HepG2 (cell line): Measurements from ENCODE around the gene FBXL4.

Source experiments
- EZH2 ChIP-seq: conservative IDR thresholded peaks from 2 replicates; pipeline ENCODE4 v1.6.1; 2012; ENCODE audit warnings: mild to moderate bottlenecking, low read depth, low read length, moderate library complexity
- FOSL2 ChIP-seq: sonication (generic); formaldehyde crosslinking; IDR thresholded peaks from 2 replicates; pipeline ENCODE4 v1.4.0; 2020; ENCODE audit warnings: missing genetic modification reagents
- HHEX ChIP-seq: IDR thresholded peaks from 2 replicates; pipeline ENCODE4 v1.6.1; 2016; ENCODE audit warnings: control low read depth
- PHF5A ChIP-seq: IDR thresholded peaks from one replicate; pipeline ENCODE4 v1.6.1; 2018; ENCODE audit warnings: low read depth, missing genetic modification reagents; ENCODE audit not compliant: unreplicated experiment
- POLR2A ChIP-seq, 2 experiments: IDR thresholded peaks; 2 replicates each; pipeline ENCODE4 v1.6.1; 2011; ENCODE audit warnings: low read depth in 2 of 2, low read length in 2 of 2, mild to moderate bottlenecking in 1 of 2, moderate library complexity in 1 of 2; ENCODE audit not compliant: insufficient read depth in 1 of 2
- RAD21 ChIP-seq: fragments of 450-650 bp; formaldehyde crosslinking; IDR thresholded peaks from 2 replicates; pipeline ENCODE4 v1.5.0; 2020; ENCODE audit warnings: mild to moderate bottlenecking
- TBX3 ChIP-seq: fragments of 450-650 bp; IDR thresholded peaks from 2 replicates; pipeline ENCODE4 v1.6.1; 2017; ENCODE audit warnings: antibody characterized with exemption, mild to moderate bottlenecking, inconsistent platforms, borderline replicate concordance
- ZBTB20 ChIP-seq: sonication (generic); formaldehyde crosslinking; IDR thresholded peaks from 2 replicates; pipeline ENCODE4 v1.8.1; 2023; ENCODE audit warnings: missing genetic modification reagents, low read depth, mild to moderate bottlenecking, borderline replicate concordance
- TF ChIP-seq, protein P1 (sequence below): IDR thresholded peaks from 2 replicates; pipeline ENCODE4 v1.6.1; 2016; ENCODE audit warnings: mild to moderate bottlenecking
- TF ChIP-seq, protein P2 (sequence below), 2 experiments: sonication (generic) in 1 of 2; formaldehyde crosslinking in 1 of 2; IDR thresholded peaks; 2 replicates each; pipeline versions ENCODE4 v1.5.1 to v1.6.1; 2011 to 2020; ENCODE audit warnings: borderline replicate concordance in 1 of 2, low read depth in 1 of 2, low read length in 1 of 2, mild to moderate bottlenecking in 1 of 2, missing genetic modification reagents in 1 of 2, moderate library complexity in 1 of 2
- TF ChIP-seq, protein P3 (sequence below): IDR thresholded peaks from 2 replicates; pipeline ENCODE4 v1.6.1; 2016

DNA sequence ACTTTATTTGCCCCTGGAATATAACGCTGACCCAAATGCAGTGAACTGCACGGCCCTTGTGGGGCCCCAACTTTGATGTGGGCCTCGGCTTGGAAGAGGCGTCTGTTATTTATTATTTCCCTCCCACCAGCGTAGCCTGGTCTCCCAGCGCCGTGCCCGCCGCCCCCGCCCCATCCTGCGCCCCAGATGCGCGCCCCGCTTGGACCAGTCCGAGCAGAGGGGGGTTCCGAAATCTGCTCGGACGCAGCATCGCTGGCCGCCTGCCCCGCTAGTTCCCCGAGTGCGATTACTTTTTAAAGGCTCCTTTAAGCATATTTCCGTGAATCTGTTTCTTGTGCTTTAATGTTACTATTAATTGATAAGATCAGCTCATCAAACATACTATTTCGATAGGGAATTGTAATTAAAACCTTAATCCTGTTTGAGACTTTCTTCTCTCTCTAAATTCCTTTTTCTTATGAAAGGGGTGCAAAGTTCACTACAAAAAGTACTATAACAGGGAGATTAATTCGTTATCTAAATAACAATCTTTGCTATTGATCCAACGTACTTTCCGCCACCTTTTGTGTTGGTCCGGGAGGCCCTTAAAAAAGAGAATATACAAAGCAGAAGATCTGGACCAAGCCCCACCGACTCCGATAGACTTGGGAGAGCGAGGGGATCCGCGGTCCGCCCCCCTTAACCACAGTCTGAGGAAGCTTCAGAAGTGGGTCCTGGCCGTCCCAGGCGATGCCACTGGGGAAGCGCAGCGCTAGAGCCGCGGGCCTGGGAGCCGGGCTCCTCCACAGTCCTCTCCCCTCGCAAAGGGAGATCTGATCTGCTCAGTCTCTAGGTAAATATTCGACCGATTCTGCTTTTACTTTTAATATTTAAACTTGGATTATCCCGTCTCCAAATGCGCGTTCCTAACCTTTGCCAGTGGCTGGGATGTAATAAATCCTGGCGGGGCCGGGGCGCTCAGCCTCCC lies 103.2 kb downstream of the FBXL4 start:
- TF ChIP-seq, protein P1, sequence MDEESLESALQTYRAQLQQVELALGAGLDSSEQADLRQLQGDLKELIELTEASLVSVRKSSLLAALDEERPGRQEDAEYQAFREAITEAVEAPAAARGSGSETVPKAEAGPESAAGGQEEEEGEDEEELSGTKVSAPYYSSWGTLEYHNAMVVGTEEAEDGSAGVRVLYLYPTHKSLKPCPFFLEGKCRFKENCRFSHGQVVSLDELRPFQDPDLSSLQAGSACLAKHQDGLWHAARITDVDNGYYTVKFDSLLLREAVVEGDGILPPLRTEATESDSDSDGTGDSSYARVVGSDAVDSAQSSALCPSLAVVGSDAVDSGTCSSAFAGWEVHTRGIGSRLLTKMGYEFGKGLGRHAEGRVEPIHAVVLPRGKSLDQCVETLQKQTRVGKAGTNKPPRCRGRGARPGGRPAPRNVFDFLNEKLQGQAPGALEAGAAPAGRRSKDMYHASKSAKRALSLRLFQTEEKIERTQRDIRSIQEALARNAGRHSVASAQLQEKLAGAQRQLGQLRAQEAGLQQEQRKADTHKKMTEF (CRISPR knock-in tag): no peak
- TF ChIP-seq FOSL2 (CRISPR knock-in tag) (no peak), PHF5A (no peak), EZH2 (0 out of 2 replicates have a peak, but pooled peaks have one; percentile 39), RAD21 (CRISPR knock-in tag) (no peak), TBX3 (no peak), HHEX (no peak), ZBTB20 (CRISPR knock-in tag) (no peak), POLR2A (IDR thresholded peaks at IDR 0.05; ENCODE audit: insufficient read depth in 1 of 2, low read depth in 2 of 2, low read length in 2 of 2) (no peak)
- TF ChIP-seq, protein P2, sequence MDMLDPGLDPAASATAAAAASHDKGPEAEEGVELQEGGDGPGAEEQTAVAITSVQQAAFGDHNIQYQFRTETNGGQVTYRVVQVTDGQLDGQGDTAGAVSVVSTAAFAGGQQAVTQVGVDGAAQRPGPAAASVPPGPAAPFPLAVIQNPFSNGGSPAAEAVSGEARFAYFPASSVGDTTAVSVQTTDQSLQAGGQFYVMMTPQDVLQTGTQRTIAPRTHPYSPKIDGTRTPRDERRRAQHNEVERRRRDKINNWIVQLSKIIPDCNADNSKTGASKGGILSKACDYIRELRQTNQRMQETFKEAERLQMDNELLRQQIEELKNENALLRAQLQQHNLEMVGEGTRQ (IDR thresholded peaks at IDR 0.05; ENCODE audit: low read depth, low read length): no peak
- TF ChIP-seq, protein P2 (CRISPR knock-in tag; IDR thresholded peaks at IDR 0.05; ENCODE audit: borderline replicate concordance): no peak
- TF ChIP-seq, protein P3, sequence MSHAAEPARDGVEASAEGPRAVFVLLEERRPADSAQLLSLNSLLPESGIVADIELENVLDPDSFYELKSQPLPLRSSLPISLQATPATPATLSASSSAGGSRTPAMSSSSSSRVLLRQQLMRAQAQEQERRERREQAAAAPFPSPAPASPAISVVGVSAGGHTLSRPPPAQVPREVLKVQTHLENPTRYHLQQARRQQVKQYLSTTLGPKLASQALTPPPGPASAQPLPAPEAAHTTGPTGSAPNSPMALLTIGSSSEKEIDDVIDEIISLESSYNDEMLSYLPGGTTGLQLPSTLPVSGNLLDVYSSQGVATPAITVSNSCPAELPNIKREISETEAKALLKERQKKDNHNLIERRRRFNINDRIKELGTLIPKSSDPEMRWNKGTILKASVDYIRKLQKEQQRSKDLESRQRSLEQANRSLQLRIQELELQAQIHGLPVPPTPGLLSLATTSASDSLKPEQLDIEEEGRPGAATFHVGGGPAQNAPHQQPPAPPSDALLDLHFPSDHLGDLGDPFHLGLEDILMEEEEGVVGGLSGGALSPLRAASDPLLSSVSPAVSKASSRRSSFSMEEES (CRISPR knock-in tag): no peak
